AG09309 (cell line): Measurements from ENCODE around the gene FBXO46.
A peak's percentile ranks its signal among the peaks of the same experiment; 100 is the strongest.

Source experiments
- DNase-seq: peaks from one replicate; pipeline ENCODE4 v3.0.0-alpha.2; 2010; ENCODE audit warnings: low read depth
- H3K4me3 ChIP-seq: 2 replicates; pipeline ENCODE4 v1.5.1; 2011; ENCODE audit warnings: mild to moderate bottlenecking, low read depth, low read length, moderate library complexity; ENCODE audit not compliant: control insufficient read depth
- TF ChIP-seq, protein P1 (sequence below): IDR thresholded peaks from 2 replicates; pipeline ENCODE4 v1.5.1; 2011; ENCODE audit warnings: mild to moderate bottlenecking, low read depth, low read length, inconsistent platforms; ENCODE audit not compliant: insufficient read depth, control insufficient read depth; ENCODE audit errors: missing control alignments

The FBXO46 gene

DNA sequence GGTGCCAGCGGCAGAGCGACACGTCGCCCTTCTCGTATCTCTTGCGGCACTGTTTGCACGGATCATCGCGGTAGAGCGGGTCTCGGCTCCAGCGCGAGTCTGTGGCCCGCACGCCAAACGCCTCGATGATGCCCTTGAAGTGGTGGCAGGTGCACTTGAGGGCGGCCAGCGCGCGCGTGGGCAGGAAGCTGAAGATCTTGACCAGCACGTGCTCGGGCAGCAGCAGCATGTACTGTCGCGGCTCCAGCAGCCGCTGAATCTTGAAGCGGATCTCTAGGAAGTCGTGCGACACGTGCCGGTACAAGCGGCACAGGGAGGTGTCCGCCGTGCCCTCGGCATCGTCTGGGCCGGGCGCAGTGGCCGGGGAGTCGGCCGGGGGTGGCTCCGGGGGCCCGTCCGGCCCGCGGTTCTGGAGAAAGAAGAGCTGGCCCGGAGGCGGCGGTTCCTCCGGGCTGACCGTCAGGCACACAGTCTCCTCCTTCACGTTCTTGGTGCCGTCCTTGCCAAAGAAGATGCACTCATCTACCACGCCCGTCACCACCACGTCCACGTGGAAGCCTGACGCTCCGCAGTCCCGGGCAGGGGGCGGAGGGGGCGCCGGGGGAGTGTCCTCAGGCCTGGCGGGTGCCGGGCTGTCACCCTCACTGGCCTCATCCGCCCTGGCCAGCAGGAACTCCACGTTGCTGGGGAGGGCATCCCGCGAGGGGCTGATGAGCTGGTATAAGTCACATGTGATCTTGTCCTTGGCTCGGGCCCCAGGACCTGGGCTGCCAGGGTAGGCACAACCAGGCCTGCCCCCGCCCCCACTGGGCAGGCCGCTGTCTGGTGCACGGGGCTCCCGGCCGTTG, 18.6 kb downstream of the FBXO46 start:
- TF ChIP-seq, protein P1, sequence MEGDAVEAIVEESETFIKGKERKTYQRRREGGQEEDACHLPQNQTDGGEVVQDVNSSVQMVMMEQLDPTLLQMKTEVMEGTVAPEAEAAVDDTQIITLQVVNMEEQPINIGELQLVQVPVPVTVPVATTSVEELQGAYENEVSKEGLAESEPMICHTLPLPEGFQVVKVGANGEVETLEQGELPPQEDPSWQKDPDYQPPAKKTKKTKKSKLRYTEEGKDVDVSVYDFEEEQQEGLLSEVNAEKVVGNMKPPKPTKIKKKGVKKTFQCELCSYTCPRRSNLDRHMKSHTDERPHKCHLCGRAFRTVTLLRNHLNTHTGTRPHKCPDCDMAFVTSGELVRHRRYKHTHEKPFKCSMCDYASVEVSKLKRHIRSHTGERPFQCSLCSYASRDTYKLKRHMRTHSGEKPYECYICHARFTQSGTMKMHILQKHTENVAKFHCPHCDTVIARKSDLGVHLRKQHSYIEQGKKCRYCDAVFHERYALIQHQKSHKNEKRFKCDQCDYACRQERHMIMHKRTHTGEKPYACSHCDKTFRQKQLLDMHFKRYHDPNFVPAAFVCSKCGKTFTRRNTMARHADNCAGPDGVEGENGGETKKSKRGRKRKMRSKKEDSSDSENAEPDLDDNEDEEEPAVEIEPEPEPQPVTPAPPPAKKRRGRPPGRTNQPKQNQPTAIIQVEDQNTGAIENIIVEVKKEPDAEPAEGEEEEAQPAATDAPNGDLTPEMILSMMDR = no peak
- no peak for DNase-seq
- no peak overlapping the region for H3K4me3 ChIP-seq

DNA sequence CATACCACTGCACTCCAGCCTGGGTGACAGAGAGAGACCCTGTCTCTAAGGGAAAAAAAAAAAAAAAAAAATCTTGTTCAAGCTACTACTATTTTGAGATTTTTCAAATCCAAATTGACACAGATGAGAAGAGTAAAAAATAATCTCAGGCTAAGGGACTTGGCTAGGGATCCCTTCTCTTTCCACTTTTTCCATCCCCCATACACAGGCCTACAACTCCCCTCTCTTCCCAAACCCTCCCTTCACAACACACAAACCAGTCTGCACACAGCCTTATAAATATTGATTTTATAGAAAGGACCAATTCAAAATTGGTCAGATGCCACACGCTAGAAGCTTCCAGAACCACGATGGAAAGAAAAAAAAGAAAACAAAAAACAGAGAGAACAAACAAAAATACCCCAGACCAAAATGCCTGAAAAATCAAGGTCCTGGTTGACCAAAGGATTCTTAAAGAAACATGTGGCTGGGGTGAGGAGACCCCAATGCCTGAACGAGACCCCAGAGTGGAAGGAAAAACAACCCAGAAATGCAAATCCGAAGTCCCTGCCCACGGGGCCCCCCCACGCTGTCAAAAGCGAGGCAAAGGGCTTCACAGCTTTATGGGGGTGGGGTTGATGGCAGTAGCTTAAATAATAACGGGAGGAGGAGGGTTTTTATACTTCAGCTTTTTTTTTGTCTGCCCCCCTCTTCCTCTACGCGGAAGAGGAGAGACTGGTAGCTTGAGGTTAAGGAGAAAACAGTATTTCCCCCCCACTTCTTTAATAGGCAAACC, 20.2 kb downstream of the FBXO46 start:
- no peak overlapping the region for H3K4me3 ChIP-seq
- no peak for DNase-seq
- TF ChIP-seq, protein P1 = no peak

DNA sequence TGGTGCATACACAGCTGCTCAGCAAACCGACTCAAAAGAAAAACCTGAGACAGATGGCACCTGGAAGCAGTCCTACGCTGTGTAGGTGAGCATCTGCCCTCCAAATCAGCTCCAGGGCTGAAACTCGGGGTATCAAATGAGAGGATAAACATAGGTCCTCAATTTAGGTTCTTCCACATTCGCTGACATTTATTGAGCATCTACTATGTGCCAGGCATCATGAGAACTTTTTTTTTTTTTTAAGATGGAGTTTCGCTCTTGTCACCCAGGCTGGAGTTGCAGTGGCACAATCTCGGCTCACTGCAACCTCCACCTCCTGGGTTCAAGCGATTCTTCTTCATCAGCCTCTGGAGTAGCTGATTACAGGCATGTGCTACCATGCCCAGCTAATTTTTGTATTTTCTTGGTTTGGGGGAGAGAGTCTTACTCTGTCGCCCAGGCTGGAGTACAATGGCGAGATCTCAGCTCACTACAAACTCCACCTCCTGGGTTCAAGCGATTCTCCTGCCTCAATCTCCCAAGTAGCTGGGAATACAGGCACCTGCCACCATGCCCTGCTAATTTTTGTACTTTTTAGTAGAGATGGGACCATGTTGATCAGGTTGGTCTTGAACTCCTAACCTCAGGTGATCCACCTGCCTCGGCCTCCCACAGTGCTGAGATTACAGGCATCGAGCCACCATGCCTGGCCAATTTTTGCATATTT, 24.8 kb downstream of the FBXO46 start:
- DNase-seq = no peak
- H3K4me3 ChIP-seq = no peak overlapping the region
- TF ChIP-seq, protein P1 = no peak

DNA sequence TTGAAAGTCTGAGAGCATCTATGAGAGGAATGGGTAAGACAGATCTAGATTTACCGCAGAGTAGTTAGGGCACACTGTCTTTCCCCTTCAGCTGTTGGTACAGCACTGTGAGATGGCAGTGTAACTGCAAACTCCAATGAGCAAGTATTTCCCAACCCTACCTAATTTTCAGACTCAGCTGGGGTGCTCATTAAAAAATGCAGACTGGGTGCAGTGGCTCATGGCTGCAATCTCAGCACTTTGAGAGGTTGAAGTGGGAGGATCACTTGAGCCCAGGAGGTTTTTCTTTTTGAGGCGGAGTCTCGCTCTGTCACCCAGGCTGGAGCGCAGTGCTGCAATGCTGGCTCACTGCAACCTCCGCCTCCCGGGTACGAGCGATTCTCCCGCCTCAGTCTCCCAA, 25.6 kb downstream of the FBXO46 start:
- TF ChIP-seq, protein P1 = no peak
- H3K4me3 ChIP-seq = no peak overlapping the region
- DNase-seq = no peak

DNA sequence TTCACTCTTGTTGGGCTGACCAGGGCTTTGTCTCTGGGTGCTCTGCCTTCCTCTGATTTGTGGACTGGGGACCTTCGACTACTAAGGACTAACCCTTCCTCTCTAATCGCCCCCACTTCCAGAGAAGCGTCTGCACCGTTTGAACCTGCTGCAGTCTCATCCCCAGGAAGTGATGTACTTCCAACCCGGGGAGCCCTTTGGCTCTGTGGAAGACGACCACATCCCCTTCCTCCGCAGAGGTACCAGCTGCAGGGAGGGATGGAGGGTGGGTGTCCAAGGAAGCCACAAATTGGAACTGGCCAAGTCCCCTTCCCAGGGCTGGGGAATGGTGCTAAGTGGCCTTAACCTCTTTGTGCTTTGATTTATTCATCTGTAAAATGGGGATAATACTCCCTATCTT, 29.0 kb downstream of the FBXO46 start:
- TF ChIP-seq, protein P1 = no peak
- no peak for DNase-seq
- no peak overlapping the region for H3K4me3 ChIP-seq

DNA sequence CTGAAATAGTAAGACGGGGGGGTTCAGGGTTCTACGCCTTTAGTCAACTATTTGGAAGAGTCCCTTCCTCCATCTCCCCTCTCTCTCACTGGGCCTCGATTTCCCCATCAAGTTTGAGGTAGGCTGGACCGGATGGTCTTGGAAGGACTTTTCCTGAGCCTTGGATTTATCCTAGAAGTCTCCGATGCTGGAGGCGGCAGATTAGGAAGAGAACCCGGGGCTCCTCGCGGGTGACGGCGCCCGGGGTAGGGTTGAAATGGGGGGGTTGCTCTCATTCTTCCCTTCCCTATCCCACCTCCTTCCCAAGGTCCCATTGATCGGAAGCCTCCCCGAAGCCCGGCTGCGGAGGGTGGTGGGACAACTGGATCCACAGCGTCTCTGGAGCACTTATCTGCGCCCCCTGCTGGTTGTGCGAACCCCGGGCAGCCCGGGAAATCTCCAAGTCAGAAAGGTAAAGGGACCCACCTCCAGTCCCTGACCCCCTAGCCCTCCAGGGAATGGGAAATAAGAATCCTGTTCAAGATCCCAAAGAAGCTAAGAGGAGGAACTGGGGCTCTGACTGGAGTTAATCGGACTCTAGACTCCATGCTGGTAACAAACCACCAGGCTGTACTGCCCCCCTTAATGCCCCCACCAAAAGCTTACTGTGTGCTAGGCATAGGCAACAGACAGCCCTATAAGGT, 37.4 kb downstream of the FBXO46 start:
- DNase-seq = no peak
- TF ChIP-seq, protein P1 = peak; percentile 97
- H3K4me3 ChIP-seq = peak overlapping the region; percentile 71
